Stimulated activated CD4-positive, alpha-beta T cell treated with anti-CD3 and anti-CD28 coated beads, Interleukin-4, amount 100 ng/mL, for 1 hour (primary cell): ENCODE measurements around the gene SLN.
"Not testable (repeated sequence)": the region's sequence is repeated elsewhere in the genome, so short reads cannot be mapped to it uniquely, and the experiment has no call there.

ENCODE experiments used
- DNase-seq: peaks from one replicate; pipeline ENCODE4 v3.0.0-alpha.2; 2020

Gene SLN

GRCh38 chr11:107711861-107712755 lies at the start of gene SLN:
Gene SLN, minus strand, starts transcription at chr11:107712056.
- no peak for DNase-seq

DNA sequence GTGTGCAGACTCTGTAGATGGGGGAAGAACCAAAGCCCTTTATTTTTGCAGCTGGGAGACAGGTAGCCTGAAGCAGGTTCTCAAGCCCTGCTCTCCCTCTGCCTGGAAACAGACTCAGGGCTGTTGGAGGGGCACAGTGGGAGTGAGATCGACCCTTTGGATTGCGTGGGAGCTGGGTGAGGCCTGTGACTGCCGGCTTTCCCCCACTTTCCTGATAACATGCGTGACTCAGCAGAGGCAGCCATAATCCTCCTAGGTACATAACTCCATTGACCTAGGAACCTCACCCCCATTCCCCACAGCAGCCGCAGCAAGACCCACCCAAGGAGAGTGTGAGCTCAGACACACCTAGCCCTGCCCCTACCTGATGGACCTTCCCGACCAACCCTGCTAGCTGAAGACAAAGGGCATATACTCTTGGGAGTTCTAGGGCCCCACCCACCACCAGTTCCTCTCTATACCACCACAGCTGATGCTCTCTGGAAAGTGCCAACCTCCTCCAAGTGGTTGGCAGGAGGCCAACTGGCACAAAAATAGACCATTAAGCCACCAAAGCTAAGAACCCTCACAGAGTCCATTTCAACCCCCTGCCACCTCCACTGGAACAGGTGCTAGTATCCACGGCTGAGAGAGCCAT lies 47.0 kb upstream of the SLN start:
- not testable (repeated sequence) for DNase-seq

DNA sequence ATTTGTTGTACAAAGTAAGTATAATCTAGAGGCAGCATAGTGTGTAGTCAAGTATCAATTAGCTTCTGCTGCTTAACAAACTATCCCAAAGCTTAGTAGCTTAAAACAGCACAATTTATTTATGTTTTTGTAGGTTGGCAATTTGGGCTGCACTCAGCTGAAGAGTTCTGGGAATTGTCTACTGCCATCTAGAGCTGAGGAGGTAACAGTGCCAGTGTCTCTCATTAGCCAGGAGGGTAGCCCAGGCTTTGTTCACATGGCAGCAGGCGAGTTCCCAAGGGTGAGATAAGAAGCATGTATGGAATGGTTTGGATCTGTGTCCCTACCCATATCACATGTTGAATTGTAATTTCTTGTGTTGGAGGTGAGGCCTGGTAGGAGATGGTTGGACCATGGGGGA lies 45.8 kb upstream of the SLN start:
- no peak for DNase-seq

DNA sequence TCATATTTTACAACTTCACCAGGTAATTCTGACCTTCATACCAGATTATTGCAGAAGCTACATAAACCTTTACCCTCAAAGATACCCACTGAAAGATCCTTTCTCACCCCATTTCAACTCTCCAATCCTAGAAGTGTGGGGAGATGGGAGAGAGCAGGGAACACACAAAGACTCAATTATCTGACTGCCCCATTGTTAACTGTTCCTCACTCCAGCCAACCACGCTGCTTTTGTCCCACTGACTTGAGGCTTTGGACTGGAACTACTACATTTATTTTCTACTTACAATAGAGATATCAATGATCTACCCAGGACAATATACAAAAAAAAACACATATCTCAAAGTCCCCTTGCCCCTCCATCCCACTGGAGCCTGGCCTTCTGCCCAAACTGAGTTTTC lies 44.7 kb upstream of the SLN start:
- DNase-seq, result no peak

GRCh38 chr11:107752949-107753822 lies 41.3 kb upstream of the SLN start:
- no peak for DNase-seq

DNA sequence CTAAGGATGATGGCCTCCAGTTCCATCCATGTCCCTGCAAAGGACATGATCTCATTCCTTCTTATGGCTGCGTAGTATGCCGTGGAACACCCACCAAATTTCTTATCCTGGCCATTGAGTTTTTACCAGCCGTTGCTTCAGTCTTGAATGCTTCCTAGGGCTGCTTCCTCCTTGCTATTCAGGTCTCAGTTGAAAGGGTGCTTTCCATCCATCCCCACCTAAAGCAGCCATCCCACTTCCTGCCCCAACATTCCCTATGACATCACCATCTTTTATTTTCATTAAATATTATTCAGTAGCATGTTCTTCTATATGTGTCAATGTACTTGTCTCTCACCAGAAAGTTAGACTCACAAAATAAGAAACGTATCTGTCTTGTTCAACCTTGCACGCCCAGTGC lies 40.7 kb upstream of the SLN start:
- DNase-seq, result no peak

GRCh38 chr11:107751082-107751481 lies 39.2 kb upstream of the SLN start:
- no peak for DNase-seq

- DNase-seq, result no peak
These were observed 38.5 kb upstream of the SLN start for GRCh38 chr11:107750313-107750712.

DNA sequence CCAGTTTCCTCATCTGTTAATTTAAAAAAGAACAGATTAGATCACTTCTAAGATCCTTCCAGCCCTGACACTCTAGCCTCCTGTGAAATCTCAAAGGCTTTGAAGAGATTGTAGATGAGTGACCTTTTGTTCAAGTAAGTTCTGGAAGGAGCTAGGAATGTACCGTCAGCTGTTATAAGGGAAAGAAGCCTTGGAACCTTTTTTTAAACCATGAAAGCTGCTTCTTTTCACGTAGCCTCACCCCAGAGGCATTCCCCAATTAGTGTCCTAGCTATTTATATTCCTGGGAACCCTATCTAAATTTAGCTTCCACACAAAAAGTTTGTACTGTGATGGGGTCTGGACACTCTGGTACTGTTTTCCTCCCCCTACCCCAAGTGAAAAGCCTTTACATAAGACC lies 35.8 kb upstream of the SLN start:
- DNase-seq, result no peak

DNA sequence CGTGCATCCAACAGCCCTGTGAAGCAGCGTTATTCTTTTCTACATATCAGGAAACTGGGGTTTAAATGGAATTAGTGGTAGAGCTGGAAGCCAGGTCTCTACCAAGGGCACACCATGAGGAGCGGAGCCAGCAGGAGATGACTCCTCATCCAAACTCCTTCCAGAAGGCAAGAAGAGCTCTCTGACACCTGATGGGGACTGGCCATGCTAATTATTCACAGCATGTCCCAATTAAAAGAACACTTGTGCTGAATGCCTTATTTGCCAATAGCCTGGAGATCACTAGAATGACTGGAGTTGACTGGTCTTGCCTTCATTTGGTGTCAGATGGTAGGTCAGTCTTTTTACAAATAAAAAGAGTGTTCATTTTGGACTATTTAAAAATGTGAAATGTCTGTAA lies 32.9 kb upstream of the SLN start:
- DNase-seq, result no peak

DNA sequence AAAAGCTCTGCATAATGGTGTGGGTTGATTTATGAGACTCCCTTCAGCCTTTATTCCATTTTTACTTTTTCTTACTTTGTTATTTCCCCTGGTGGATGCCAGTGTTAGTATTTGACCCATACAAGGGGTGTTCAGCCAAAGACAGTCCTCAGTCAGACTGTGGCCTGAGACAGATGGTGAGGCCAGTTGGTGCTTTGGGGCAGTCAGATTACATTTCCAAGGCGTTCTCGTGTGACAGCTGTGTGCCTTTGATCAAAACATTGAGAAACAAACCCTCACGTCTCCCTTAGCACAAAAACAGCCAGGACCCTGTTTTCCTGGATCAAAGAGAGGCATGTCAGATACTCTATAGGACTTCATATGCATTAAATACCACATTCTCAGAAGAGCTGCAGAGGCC lies 31.3 kb upstream of the SLN start:
- DNase-seq, result no peak

GRCh38 chr11:107741044-107741823 lies 29.4 kb upstream of the SLN start:
- no peak for DNase-seq

DNA sequence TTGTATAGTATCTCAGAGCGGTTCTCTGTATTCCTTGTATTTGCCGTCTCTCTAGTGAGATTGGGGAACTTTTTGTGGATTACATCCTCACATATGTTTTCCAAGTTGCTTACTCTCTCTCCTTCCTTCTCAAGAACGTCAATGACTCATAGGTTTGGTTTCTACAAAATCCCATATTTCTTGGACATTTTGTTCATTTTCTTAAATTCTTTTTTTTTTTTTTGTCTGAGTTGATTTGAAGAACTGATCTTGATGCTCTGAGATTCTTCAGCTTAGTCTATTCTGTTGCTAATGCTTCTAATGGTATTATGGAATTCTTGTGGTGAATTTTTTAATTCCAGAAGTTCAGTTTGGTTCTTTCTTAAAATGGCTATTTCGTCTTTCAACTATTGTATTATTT lies 28.4 kb upstream of the SLN start:
- no peak for DNase-seq

DNA sequence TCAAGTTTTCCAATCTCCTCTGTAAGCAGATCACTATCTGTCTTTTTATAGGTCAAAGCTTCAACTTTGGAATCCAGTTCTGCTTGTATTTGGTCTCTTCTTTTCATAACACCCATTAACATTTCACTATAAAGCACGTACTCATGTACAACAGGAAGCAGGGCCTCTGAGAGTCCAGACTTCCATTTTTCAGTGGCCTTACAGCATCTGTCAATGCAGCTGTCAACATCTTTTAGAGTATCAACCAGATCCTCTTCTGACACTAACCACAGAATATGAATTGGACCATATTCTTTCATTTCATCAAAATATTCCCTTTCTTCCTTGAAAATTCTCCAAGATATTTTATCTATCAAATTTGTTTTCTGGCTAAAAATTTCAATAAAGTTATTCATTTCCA lies 24.7 kb upstream of the SLN start:
- DNase-seq, result no peak

GRCh38 chr11:107733518-107733917 lies 21.7 kb upstream of the SLN start:
- no peak for DNase-seq

- DNase-seq, result no peak
These were observed 20.8 kb upstream of the SLN start for GRCh38 chr11:107732689-107733051.

DNA sequence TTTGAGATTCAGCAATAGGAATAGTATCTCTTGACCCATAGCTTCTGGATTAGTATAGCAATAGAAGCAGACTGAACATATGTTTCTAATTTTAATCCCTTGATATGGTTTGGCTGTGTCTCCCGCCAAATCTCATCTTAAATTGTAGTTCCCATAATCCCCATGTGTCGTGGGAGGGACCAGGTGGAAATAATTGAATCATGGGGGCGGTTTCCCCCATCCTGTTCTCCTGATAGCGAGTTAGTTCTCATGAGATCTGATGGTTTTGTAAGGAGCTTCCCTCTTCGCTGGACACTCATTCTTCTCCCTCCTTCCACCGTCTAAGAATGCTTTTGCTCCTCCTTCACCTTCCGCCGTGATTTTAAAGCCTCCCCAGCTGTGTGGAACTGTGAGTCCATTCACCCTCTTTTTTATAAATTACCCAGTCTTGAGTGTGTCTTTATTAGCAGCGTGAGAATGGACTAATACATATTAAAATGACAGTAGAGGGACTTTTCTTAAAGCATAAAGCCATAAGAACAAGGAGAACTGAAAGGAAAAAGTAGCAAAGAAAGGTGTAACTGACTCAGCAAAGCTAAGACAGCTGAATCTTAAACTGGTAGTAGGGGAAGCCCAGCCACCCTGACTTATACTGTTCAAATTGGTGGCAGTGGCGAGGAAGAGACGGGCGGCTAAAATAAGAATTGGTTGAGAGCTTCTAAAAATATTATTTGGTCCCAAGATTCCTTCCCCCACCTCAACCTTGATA lies 20.3 kb upstream of the SLN start:
- DNase-seq, result no peak

DNA sequence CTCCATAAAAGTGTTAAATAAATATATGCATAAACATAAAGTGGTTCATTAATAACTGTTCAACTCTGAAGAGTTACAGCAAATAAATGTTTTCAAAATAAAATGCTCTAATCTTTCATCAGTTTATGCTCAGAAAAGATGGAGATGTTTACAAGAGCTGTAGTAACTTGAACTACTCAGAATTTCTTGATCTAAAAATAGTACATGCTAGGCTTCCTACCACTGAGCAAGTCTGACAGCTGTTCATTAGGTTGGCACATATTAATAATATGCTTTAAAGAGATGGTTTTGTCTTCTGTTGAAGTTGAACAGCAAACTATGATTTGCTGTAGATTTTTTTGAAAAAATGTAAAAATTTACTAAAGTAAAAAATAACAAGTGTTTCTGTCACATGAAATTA lies 10.8 kb upstream of the SLN start:
- DNase-seq, result no peak

DNA sequence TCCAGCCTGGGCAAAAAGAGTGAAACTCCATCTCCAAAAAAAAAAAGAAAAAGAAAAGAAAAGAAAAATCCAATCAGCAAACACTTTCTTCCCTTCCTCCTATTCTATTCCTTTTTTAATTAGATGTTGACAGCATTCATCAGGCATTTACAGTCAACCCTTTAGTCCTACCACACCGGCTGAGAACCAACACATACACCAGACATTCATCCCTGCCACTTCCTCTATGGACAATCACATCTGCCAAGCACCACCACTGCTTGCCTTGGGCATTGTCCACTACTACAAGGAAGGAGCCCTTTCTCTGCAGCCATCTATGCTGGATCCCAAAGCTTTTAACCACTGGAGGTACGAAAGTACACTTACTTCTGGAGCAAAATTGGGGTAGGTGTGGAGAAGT lies 9.4 kb upstream of the SLN start:
- no peak for DNase-seq

DNA sequence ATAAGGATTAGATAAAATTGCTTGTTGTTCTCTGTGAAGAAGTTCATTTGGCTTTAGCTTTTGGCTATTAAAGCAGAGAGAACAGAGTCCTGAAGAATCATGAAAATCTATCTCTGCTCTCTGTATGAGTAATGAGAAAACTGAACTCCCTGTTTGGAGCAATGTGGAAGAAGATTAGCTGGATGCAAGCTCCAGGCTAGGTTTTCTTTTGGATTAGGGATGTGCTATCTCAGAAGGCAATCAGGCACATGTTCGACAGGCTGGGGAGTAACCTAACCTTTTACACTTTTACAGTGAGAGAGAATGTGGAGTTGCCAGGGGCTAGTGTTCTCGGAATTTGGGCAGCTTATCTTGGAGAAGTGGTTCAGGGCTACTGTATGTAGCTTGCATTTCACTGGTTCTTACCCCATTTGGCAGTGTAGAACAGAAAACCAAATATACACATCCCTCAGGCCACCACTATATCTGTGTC lies 8.5 kb upstream of the SLN start:
- no peak for DNase-seq

DNA sequence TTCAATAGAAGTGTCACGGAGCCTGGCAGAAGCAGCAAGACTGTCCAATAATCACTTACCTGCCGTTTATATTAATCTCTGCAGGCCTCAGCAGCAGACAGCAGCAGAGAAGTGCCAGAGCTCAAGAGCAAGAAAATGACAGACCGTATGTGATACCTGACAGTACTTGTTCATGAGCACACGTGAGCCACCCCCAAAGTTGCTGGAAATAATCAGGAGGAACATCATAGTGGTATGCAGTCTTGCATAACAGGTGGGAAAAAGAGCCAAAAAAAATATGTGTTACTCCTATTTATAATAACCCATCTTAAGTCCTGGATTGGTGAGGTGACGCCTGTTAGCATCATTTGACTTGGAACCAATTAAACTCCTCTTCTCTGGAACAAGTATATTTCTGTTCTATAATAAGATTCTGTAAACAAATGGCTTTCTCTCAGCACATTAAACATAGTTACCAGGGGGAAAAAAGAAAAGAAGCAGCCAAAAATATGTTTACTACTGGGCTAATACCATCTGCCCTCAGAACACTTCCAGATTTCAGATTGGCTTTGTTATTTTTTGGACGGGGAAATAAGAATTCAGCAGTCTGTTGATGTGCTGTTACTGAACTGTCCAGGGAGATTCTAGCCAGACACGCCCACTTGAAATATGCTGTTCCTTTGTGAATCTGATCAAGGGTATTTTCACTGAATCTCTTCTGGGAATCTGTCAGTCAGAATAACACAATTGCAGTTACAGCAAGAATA lies 7.9 kb upstream of the SLN start:
- DNase-seq, result no peak
